ENCODE measurements around the gene ZFYVE1. TPM values are rescaled to one million over a fixed set of nuclear protein-coding genes. Genes with fewer than 3 reads are reported as not detected.

ZFYVE1 gene
- total and polyA plus RNA-seq, 10 of the 15 experiments (the other 5 are each of a cell fraction or from before 2014, with no cell fraction given), result 1.2 to 13.3 (median 6.4) TPM

GRCh38 chr14:72943876-72944430, 83.0 kb downstream of the ZFYVE1 start:
- H4K20me1 ChIP-seq (ENCODE audit: control insufficient read depth, insufficient read depth), result no peaks in the 10 kb centered on the region
- no peaks in the 10 kb centered on the region for H3K9me3 ChIP-seq (replicated peaks; ENCODE audit: control insufficient read depth, insufficient read depth, low read length)
- H3K27ac ChIP-seq (ENCODE audit: control insufficient read depth, insufficient read depth), result no peak overlapping the region
- H3K4me1 ChIP-seq (ENCODE audit: control insufficient read depth, insufficient read depth, low read length), result no peaks in the 10 kb centered on the region
- in situ Hi-C loops (cut with MboI) (no loop called here), intact Hi-C loops (cut with micrococcal nuclease; ENCODE audit: unreplicated experiment) (no loop called here)
- H3K4me2 ChIP-seq (ENCODE audit: control insufficient read depth, insufficient read depth), result no peak overlapping the region
- H3K4me3 ChIP-seq, result no peak overlapping the region
- no peak overlapping the region for H3K9ac ChIP-seq (ENCODE audit: control insufficient read depth, insufficient read depth, low read length)
- RAD21 ChIA-PET (ENCODE audit: unreplicated experiment), result no interaction called here
- H3K27me3 ChIP-seq (replicated peaks in 1 of 2; ENCODE audit: control insufficient read depth in 2 of 2, insufficient read depth in 2 of 2, low read length in 1 of 2), result no peaks in the 10 kb centered on the region
- no TSS peak for BruUV-seq (replicated peaks)
- 86% methylated on average over 12 of the region's 13 CpGs for WGBS (ENCODE audit: insufficient coverage, insufficient replicate concordance, low lambda C conversion rate, missing lambda C conversion rate)
- ATAC-seq (no peak), DNase-seq (ENCODE audit: low read depth, low spot score) (no peak), FAIRE-seq (no peak)
- POLR2A ChIA-PET, result no interaction called here
- H3K79me2 ChIP-seq (ENCODE audit: control insufficient read depth, insufficient read depth, low read length), result no peaks in the 10 kb centered on the region
- CTCF ChIA-PET, result no interaction called here
- TF ChIP-seq E2F8 (IDR thresholded peaks at IDR 0.05; ENCODE audit: low read depth, partially characterized antibody) (no peak), STAT1 (conservative IDR thresholded peaks at IDR 0.05) (no peak), BACH1 (IDR thresholded peaks at IDR 0.05; ENCODE audit: borderline replicate concordance) (no peak), RAD21 (IDR thresholded peaks at IDR 0.05; ENCODE audit: insufficient read depth, low read depth, low read length) (no peak), ZBTB4 (CRISPR knock-in tag; IDR thresholded peaks at IDR 0.05) (no peak), POLR2A (IDR thresholded peaks at IDR 0.05; ENCODE audit: low read depth, low read length) (no peak), KLF5 (IDR thresholded peaks at IDR 0.05; ENCODE audit: partially characterized antibody) (no peak), TBL1XR1 (IDR thresholded peaks at IDR 0.05; ENCODE audit: low read depth, low read length) (no peak), CUX1 (IDR thresholded peaks at IDR 0.05; ENCODE audit: insufficient replicate concordance, low read depth, low read length) (no peak)
- SMC1A ChIA-PET (ENCODE audit: uncharacterized antibody, unreplicated experiment), result no interaction called here
- no peak overlapping the region for H2AFZ ChIP-seq (ENCODE audit: control insufficient read depth, low read depth, low read length)
- H3K36me3 ChIP-seq (ENCODE audit: control insufficient read depth in 2 of 2, insufficient read depth in 2 of 2, low read length in 1 of 2), result peaks cover 22 to 25% of the 10 kb centered on the region in 2 experiments

Data from GM12878 (cell line).